T47D (cell line): ENCODE measurements around the gene RANBP17.

Experiments used
- DNase-seq, 2 experiments: peaks; one replicate each; pipeline versions ENCODE4 v3.0.0 to v3.0.0-alpha.2; 2011 to 2012; ENCODE audit warnings: low read depth in 1 of 2, low spot score in 1 of 2
- JUND ChIP-seq: IDR thresholded peaks from 2 replicates; pipeline ENCODE4 v1.6.1; 2012; ENCODE audit warnings: low read depth
- in situ Hi-C: cut with HindIII; loops from 2 replicates; pipeline ENCODE4 v1.10.0; 2016; ENCODE audit warnings: low sequenced_read_pairs, low pct_unique_long_range_greater_than_20kb

The RANBP17 gene

GRCh38 chr5:171317230-171317629 lies 455.4 kb downstream of the RANBP17 start:
- TF ChIP-seq JUND: no peak
- no peak for DNase-seq
- in situ Hi-C loops: no loop called here

GRCh38 chr5:171318026-171318425 lies 456.2 kb downstream of the RANBP17 start:
- DNase-seq: no peak
- in situ Hi-C loops: no loop called here
- TF ChIP-seq JUND: no peak

GRCh38 chr5:171321447-171321846 lies 459.6 kb downstream of the RANBP17 start:
- DNase-seq: no peak

GRCh38 chr5:171322527-171322926 lies 460.7 kb downstream of the RANBP17 start:
- in situ Hi-C loops: no loop called here
- no peak for DNase-seq

More at GRCh38 chr5:171321447-171321846, 459.6 kb downstream of the RANBP17 start:
- in situ Hi-C loops: no loop called here
- no peak for TF ChIP-seq JUND

GRCh38 chr5:171323007-171323406 lies 461.2 kb downstream of the RANBP17 start:
- no peak for TF ChIP-seq JUND
- in situ Hi-C loops: no loop called here

More at GRCh38 chr5:171322527-171322926, 460.7 kb downstream of the RANBP17 start:
- no peak for TF ChIP-seq JUND

GRCh38 chr5:171323806-171324632 lies 462.2 kb downstream of the RANBP17 start:
- in situ Hi-C loops: no loop called here
- TF ChIP-seq JUND: no peak
- DNase-seq: peak in 1 of 2 experiments; percentile 27

More at GRCh38 chr5:171323007-171323406, 461.2 kb downstream of the RANBP17 start:
- no peak for DNase-seq

GRCh38 chr5:171330021-171330420 lies 468.2 kb downstream of the RANBP17 start:
- no peak for DNase-seq
- TF ChIP-seq JUND: no peak
- in situ Hi-C loops: no loop called here

GRCh38 chr5:171335616-171336015 lies 473.8 kb downstream of the RANBP17 start:
- in situ Hi-C loops: no loop called here
- DNase-seq: no peak
- TF ChIP-seq JUND: no peak

GRCh38 chr5:171336521-171337209 lies 474.8 kb downstream of the RANBP17 start:
- no peak for TF ChIP-seq JUND
- in situ Hi-C loops: no loop called here
- peak in 1 of 2 experiments; percentile 72 for DNase-seq

- in situ Hi-C loops: no loop called here
- DNase-seq: no peak
- TF ChIP-seq JUND: no peak
Measured at GRCh38 chr5:171337210-171337569, 475.4 kb downstream of the RANBP17 start.

GRCh38 chr5:171340042-171340441 lies 478.2 kb downstream of the RANBP17 start:
- TF ChIP-seq JUND: no peak
- DNase-seq: no peak
- in situ Hi-C loops: no loop called here

- DNase-seq: no peak
- in situ Hi-C loops: no loop called here
- no peak for TF ChIP-seq JUND
Measured at GRCh38 chr5:171340491-171340890, 478.7 kb downstream of the RANBP17 start.
